NOMO-1 treated with dmso at 0.1 percent for 144 hours (cell line): ENCODE measurements around the gene PTPN23.

Experiments used
- DNase-seq: peaks from one replicate; lab custom pipeline; 2025; ENCODE audit not compliant: unreplicated experiment; lab: John Stamatoyannopoulos, UW

The PTPN23 gene

DNA sequence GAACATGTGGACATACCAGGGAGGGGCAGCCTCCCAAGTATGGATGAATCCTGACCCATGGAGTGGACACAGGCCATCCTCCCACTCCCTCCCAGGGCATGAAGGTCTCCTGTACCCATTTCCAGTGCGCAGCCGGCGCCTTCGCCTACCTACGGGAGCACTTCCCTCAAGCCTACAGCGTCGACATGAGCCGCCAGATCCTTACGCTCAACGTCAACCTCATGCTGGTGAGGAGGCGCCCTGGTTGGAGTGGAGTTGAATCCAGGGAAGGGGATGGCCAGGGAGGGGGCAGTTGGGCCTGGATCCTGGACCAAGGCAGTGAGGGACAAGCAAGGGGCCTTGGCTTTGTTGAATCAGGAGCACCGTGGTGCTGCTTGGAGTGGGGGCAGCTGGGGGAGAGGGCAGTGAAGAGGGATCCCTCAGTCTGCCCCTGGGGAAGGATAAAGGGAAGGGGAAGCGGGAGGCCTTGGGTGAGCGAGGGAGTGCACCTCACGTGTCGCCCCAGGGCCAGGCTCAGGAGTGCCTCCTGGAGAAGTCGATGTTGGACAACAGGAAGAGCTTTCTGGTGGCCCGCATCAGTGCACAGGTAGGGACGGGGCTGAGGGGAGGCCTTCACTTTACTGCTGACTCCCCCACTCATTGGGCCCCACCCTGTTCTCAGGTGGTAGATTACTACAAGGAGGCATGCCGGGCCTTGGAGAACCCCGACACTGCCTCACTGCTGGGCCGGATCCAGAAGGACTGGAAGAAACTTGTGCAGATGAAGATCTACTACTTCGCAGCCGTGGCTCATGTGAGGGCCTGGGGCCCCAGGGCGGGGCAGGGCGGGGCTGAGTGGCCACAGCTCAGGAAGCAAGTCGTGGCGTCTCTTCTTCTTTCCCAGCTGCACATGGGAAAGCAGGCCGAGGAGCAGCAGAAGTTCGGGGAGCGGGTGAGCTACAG lies 25.3 kb downstream of the PTPN23 start:
- no peak for DNase-seq

DNA sequence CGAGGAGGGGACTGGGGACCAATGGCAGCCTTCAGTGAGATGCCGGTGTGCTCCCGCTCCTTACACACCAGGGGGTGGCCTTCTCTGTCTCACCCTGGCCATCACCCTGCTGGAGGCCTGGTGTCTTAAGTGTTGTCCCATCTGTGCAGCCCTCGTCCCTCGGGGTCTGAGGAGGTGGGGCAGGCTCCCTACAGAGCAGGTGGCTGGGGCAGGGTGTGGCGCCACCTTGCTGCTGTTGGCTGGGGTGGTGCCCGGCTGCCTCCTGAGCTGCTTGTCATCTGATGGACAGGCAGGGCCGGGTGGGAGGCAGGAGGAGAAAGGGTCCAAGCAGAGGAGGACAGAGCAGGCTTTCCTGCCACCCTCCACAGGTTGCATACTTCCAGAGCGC lies 25.9 kb downstream of the PTPN23 start:
- no peak for DNase-seq

- no peak for DNase-seq
Measured at GRCh38 chr3:47407237-47407636, 26.4 kb downstream of the PTPN23 start.

DNA sequence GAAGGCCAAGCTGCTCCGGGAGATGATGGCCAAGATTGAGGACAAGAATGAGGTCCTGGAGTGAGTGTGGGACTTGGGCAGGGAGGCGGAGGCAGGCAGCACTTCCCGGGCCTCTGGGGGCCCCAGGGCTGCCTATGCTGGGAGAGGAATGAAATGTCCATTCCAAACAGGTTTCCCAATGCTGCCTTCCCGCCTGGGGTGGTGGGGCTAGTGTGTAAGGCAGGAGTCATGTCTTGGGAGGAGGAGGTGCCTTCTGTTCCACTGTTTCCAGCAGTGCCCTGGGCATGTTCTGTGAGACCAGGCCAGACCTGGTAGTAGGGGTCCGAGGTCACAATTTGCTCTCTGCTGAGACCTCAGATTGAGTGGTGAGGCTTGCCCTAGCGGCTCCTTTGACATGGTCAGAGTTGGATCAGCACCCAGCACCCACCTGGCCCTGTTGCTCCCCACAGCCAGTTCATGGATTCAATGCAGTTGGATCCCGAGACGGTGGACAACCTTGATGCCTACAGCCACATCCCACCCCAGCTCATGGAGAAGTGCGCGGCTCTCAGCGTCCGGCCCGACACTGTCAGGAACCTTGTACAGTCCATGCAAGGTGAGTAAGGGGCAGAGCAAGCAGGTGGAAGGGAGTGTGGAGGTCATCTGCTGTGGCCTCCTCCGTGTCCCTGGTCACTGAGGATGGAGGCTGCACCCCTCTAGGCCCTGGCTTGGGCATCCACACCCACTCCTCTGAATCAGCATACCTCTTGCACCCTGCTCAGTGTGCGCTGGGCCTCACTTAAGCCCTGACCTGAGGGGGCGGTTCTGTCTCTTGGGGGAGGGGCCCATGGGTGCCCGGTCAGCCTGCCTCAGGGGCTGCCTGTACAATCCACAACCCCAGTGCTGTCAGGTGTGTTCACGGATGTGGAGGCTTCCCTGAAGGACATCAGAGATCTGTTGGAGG lies 27.3 kb downstream of the PTPN23 start:
- DNase-seq: no peak

GRCh38 chr3:47408839-47409229 lies 28.0 kb downstream of the PTPN23 start:
- no peak for DNase-seq

DNA sequence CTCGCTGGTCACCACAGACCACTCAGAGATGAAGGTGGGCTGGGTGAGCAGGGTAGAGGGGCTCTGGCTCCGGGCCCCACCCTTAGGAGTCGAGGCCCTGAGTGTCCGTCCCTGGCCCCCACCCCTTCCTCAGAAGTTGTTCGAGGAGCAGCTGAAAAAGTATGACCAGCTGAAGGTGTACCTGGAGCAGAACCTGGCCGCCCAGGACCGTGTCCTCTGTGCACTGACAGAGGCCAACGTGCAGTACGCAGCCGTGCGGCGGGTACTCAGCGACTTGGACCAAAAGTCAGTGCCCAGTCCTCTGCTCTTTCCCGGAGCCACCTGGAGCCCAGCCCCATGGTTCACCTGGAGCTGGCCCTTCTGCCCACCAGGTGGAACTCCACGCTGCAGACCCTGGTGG lies 28.5 kb downstream of the PTPN23 start:
- no peak for DNase-seq

- DNase-seq: no peak
Measured at GRCh38 chr3:47409688-47410416, 29.0 kb downstream of the PTPN23 start.

DNA sequence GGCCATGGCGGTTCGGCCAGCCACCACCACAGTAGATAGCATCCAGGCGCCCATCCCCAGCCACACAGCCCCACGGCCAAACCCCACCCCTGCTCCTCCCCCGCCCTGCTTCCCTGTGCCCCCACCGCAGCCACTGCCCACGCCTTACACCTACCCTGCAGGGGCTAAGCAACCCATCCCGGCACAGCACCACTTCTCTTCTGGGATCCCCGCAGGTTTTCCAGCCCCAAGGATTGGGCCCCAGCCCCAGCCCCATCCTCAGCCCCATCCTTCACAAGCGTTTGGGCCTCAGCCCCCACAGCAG lies 29.5 kb downstream of the PTPN23 start:
- DNase-seq: no peak

DNA sequence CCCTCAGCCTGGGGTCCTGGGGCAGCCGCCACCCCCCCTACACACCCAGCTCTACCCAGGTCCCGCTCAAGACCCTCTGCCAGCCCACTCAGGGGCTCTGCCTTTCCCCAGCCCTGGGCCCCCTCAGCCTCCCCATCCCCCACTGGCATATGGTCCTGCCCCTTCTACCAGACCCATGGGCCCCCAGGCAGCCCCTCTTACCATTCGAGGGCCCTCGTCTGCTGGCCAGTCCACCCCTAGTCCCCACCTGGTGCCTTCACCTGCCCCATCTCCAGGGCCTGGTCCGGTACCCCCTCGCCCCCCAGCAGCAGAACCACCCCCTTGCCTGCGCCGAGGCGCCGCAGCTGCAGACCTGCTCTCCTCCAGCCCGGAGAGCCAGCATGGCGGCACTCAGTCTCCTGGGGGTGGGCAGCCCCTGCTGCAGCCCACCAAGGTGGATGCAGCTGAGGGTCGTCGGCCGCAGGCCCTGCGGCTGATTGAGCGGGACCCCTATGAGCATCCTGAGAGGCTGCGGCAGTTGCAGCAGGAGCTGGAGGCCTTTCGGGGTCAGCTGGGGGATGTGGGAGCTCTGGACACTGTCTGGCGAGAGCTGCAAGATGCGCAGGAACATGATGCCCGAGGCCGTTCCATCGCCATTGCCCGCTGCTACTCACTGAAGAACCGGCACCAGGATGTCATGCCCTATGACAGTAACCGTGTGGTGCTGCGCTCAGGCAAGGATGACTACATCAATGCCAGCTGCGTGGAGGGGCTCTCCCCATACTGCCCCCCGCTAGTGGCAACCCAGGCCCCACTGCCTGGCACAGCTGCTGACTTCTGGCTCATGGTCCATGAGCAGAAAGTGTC lies 30.2 kb downstream of the PTPN23 start:
- DNase-seq: no peak

- DNase-seq: no peak
Measured at GRCh38 chr3:47411696-47412452, 31.1 kb downstream of the PTPN23 start.

DNA sequence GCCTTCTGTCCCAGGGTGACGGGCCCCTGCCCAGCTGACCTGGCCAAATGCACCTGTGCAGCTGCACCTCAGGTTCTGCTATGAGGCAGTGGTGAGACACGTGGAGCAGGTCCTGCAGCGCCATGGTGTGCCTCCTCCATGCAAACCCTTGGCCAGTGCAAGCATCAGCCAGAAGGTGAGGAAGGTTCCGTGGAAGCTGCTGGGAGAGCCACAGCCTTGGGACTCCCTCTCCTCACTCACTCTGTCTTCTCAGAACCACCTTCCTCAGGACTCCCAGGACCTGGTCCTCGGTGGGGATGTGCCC lies 31.6 kb downstream of the PTPN23 start:
- no peak for DNase-seq

DNA sequence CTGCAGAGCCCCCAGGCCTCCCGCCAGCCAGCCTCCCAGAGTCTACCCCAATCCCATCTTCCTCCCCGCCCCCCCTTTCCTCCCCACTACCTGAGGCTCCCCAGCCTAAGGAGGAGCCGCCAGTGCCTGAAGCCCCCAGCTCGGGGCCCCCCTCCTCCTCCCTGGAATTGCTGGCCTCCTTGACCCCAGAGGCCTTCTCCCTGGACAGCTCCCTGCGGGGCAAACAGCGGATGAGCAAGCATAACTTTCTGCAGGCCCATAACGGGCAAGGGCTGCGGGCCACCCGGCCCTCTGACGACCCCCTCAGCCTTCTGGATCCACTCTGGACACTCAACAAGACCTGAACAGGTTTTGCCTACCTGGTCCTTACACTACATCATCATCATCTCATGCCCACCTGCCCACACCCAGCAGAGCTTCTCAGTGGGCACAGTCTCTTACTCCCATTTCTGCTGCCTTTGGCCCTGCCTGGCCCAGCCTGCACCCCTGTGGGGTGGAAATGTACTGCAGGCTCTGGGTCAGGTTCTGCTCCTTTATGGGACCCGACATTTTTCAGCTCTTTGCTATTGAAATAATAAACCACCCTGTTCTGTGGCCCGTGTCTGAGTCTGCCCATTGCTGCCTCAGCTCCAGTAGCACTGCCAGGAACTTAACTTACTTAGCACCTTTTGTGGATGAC lies 32.2 kb downstream of the PTPN23 start:
- DNase-seq: no peak

DNA sequence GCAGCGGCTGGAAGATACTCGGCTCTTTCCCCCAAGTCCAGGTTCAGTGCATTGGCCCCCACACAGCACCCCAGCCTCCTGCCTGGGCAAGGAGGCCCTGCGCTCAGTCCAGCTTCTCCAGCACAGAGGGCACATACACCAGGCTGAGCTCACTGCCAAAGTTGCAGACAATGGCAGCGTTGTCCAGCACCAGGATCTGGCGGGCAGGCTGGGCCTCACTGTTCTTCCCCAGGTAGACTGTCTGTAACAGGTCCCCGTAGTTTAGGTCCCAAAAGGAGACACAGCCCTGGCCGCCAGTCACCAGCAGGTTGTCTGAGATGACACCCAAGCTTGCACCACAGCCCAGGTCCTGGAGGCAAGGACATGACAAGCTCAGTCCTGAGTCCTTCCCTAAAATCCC lies 32.9 kb downstream of the PTPN23 start:
- no peak for DNase-seq

GRCh38 chr3:47414161-47414564 lies 33.3 kb downstream of the PTPN23 start:
- DNase-seq: no peak

GRCh38 chr3:47414666-47415587 lies 34.1 kb downstream of the PTPN23 start:
- DNase-seq: no peak

DNA sequence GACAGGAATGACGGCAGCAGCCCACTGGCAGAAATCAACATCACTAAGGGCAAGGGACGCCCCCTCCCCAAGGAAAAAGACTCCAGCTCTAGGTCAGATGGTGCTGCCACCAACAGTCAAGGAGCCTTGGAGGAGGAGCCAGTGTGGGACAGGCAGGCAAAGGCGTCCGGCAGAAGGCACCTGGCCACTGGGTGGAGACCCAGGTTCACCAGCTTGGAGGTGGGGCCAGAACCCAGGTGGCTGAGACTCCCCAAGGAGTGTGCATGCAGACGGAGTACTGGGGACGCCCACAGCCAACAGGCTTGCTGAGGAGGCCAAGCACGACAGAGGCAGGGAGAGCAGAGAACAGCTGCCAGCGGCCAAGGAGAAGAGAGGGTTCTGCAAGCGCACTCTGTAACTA lies 35.2 kb downstream of the PTPN23 start:
- DNase-seq: no peak

DNA sequence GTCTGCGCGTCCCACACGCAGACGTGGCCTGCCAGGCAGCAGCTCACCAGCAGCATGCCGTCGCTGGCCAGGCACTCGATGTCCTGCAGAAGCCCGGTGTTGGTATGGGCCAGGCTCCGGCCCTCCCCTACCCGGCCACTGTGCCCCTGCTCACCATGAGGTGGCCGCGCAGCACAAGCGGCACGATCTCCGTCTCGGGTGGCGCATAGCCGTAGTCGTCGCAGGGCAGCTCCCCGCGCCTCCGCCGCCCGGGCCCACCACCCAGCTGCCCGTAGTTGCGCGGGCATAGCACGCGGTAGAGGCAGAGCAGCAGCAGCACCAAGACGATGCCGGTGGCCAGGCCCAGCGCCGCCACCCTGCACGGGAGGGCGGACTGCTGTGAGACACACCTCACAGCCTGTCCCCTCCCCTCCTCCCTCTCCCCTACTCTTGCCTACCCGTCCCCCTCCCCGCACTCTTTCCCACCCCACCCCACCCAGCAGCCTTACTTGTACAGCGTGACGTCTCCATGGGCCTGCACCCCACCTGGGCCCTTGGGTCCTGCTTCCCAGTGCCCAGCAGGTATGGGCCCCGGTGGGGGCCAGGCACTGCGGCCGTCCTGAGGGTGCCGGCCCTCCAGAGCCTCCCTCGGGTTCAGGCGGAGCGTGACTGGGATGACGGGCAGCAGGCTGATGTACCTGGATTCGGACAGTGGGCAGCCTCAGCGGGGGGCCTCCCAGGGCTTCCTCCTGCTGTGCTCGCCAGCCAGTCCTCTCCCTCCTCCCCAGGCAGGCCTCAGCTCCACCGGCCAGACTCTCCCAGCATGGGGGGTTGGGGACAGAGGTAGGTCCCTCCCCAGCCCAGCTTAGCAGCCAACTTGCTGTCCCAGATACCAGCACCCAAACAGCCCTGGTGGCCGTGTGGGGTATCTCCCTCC lies 37.6 kb downstream of the PTPN23 start:
- DNase-seq: no peak
